IPS-20b (cell line): ENCODE data around the gene ERVK3-1.

ENCODE experiments used
- H3K27ac ChIP-seq: one replicate; pipeline ENCODE4 v1.5.1; 2013; ENCODE audit warnings: low read length
- H3K27me3 ChIP-seq: 2 replicates; pipeline ENCODE4 v1.6.1; 2013; ENCODE audit warnings: mild to moderate bottlenecking, low read length, inconsistent platforms; ENCODE audit not compliant: insufficient read depth
- H3K36me3 ChIP-seq: 2 replicates; pipeline ENCODE4 v1.6.1; 2013; ENCODE audit warnings: low read depth, mild to moderate bottlenecking, inconsistent platforms, low read length, moderate library complexity; ENCODE audit not compliant: insufficient read depth
- H3K4me1 ChIP-seq: 2 replicates; pipeline ENCODE4 v1.6.1; 2013; ENCODE audit warnings: mild to moderate bottlenecking, control low read depth, inconsistent platforms, low read length, moderate library complexity; ENCODE audit not compliant: insufficient read depth
- H3K4me3 ChIP-seq: 2 replicates; pipeline ENCODE4 v1.5.1; 2013; ENCODE audit warnings: mild to moderate bottlenecking, low read length, inconsistent platforms
- H3K9ac ChIP-seq: 2 replicates; pipeline ENCODE4 v1.6.1; 2013; ENCODE audit warnings: low read depth, mild to moderate bottlenecking, inconsistent platforms, low read length, moderate library complexity
- H3K9me3 ChIP-seq: 2 replicates; pipeline ENCODE4 v1.6.1; 2013; ENCODE audit warnings: mild to moderate bottlenecking, low read depth, low read length, inconsistent platforms; ENCODE audit not compliant: insufficient read depth

The ERVK3-1 gene

GRCh38 chr19:58355908-58356765 lies 51.0 kb downstream of the ERVK3-1 start:
- Histone ChIP-seq H3K9ac (no peak overlapping the region), H3K4me3 (no peak overlapping the region), H3K27me3 (no peaks in the 10 kb centered on the region), H3K9me3 (no peaks in the 10 kb centered on the region), H3K27ac (no peak overlapping the region), H3K36me3 (no peaks in the 10 kb centered on the region), H3K4me1 (no peaks in the 10 kb centered on the region)

GRCh38 chr19:58356766-58357480 lies 51.7 kb downstream of the ERVK3-1 start:
- Histone ChIP-seq H3K27ac (no peak overlapping the region), H3K4me1 (no peaks in the 10 kb centered on the region), H3K9me3 (no peaks in the 10 kb centered on the region), H3K27me3 (no peaks in the 10 kb centered on the region), H3K4me3 (no peak overlapping the region), H3K36me3 (no peaks in the 10 kb centered on the region), H3K9ac (no peak overlapping the region)

GRCh38 chr19:58357481-58358145 lies 52.4 kb downstream of the ERVK3-1 start:
- H3K27ac ChIP-seq: no peak overlapping the region
- H3K36me3 ChIP-seq: no peaks in the 10 kb centered on the region
- H3K27me3 ChIP-seq: no peaks in the 10 kb centered on the region
- no peak overlapping the region for H3K9ac ChIP-seq
- no peaks in the 10 kb centered on the region for H3K9me3 ChIP-seq
- no peak overlapping the region for H3K4me3 ChIP-seq
- no peaks in the 10 kb centered on the region for H3K4me1 ChIP-seq

GRCh38 chr19:58361900-58362271 lies 56.7 kb downstream of the ERVK3-1 start:
- Histone ChIP-seq H3K27me3 (no peaks in the 10 kb centered on the region), H3K27ac (peak overlapping the region; percentile 80), H3K4me3 (peak overlapping the region; percentile 75), H3K36me3 (no peaks in the 10 kb centered on the region), H3K9me3 (no peaks in the 10 kb centered on the region), H3K9ac (peak overlapping the region; percentile 92), H3K4me1 (no peaks in the 10 kb centered on the region)

GRCh38 chr19:58362272-58362994 lies 57.3 kb downstream of the ERVK3-1 start, which contains the start of gene ZNF497:
ZNF497 (minus strand) TSS chr19:58362751; CDS start chr19:58357635, 5,116 bp downstream.
- H3K9ac ChIP-seq: peak within 1 kb of the TSS; percentile 92
- no peaks in the 10 kb centered on the region for H3K9me3 ChIP-seq
- H3K27ac ChIP-seq: peak within 1 kb of the TSS; percentile 80
- H3K36me3 ChIP-seq: no peaks in the 10 kb centered on the region
- H3K4me1 ChIP-seq: no peaks in the 10 kb centered on the region
- H3K27me3 ChIP-seq: no peaks in the 10 kb centered on the region
- H3K4me3 ChIP-seq: peak within 1 kb of the TSS; percentile 75

- no peaks in the 10 kb centered on the region for H3K36me3 ChIP-seq
- H3K9me3 ChIP-seq: no peaks in the 10 kb centered on the region
- H3K4me3 ChIP-seq: no peak overlapping the region
- no peaks in the 10 kb centered on the region for H3K27me3 ChIP-seq
- H3K27ac ChIP-seq: no peak overlapping the region
- no peaks in the 10 kb centered on the region for H3K4me1 ChIP-seq
- no peak overlapping the region for H3K9ac ChIP-seq
These were observed 59.0 kb downstream of the ERVK3-1 start for GRCh38 chr19:58364146-58364545.
